HepG2 (cell line): Measurements from ENCODE around the gene GMEB2. TPM values are rescaled to one million over a fixed set of nuclear protein-coding genes. Genes with fewer than 3 reads are reported as not detected.
A peak's percentile ranks its signal among the peaks of the same experiment; 100 is the strongest.

ENCODE experiments used
- CENPX ChIP-seq: sonication (generic); formaldehyde crosslinking; IDR thresholded peaks from 2 replicates; pipeline ENCODE4 v1.9.0; 2021; ENCODE audit warnings: mild to moderate bottlenecking, missing genetic modification reagents, moderate library complexity
- GZF1 ChIP-seq: sonication (generic); formaldehyde crosslinking; IDR thresholded peaks from 2 replicates; pipeline ENCODE4 v1.5.1; 2020; ENCODE audit warnings: mild to moderate bottlenecking, missing genetic modification reagents
- HNF4A ChIP-seq: sonication (generic); formaldehyde crosslinking; IDR thresholded peaks from 2 replicates; pipeline ENCODE4 v1.4.0; 2020; ENCODE audit warnings: missing genetic modification reagents
- KLF15 ChIP-seq: sonication (generic); formaldehyde crosslinking; IDR thresholded peaks from 2 replicates; pipeline ENCODE4 v1.8.1; 2023; ENCODE audit warnings: borderline replicate concordance, mild to moderate bottlenecking, inconsistent platforms, missing genetic modification reagents, mixed read lengths
- KLF16 ChIP-seq, 2 experiments: sonication (generic) in 1 of 2; formaldehyde crosslinking in 1 of 2; IDR thresholded peaks; 2 replicates each; pipeline versions ENCODE4 v1.6.1 to v1.8.0; 2016 to 2023; ENCODE audit warnings: missing genetic modification reagents in 2 of 2, missing compliant biosample characterization in 1 of 2
- PBX3 ChIP-seq: sonication (generic); formaldehyde crosslinking; IDR thresholded peaks from 2 replicates; pipeline ENCODE4 v1.8.1; 2023; ENCODE audit warnings: missing genetic modification reagents, inconsistent platforms, borderline replicate concordance
- PCBP2 ChIP-seq: fragments of 200-400 bp; formaldehyde crosslinking; optimal IDR thresholded peaks from 2 replicates; pipeline ENCODE3; 2018; ENCODE audit warnings: low read length, low read depth; ENCODE audit not compliant: poor library complexity, severe bottlenecking
- TFDP1 ChIP-seq: IDR thresholded peaks from 2 replicates; pipeline ENCODE4 v1.6.1; 2016; ENCODE audit warnings: missing compliant biosample characterization, missing genetic modification reagents, borderline replicate concordance
- ZBTB25 ChIP-seq: IDR thresholded peaks from 2 replicates; pipeline ENCODE4 v1.6.1; 2018; ENCODE audit warnings: missing genetic modification reagents
- ZNF253 ChIP-seq: sonication (generic); formaldehyde crosslinking; IDR thresholded peaks from 2 replicates; pipeline ENCODE4 v1.8.0; 2022; ENCODE audit warnings: mild to moderate bottlenecking, missing genetic modification reagents, borderline replicate concordance
- ZNF430 ChIP-seq: sonication (generic); formaldehyde crosslinking; IDR thresholded peaks from 2 replicates; pipeline ENCODE4 v1.9.0; 2021; ENCODE audit warnings: mild to moderate bottlenecking, missing genetic modification reagents
- ZNF570 ChIP-seq: sonication (generic); formaldehyde crosslinking; IDR thresholded peaks from 2 replicates; pipeline ENCODE4 v1.4.0; 2020; ENCODE audit warnings: mild to moderate bottlenecking, missing genetic modification reagents, borderline replicate concordance
- ZNF883 ChIP-seq: sonication (generic); formaldehyde crosslinking; IDR thresholded peaks from 2 replicates; pipeline ENCODE4 v1.5.1; 2020; ENCODE audit warnings: mild to moderate bottlenecking, missing genetic modification reagents; ENCODE audit errors: not compliant biosample characterization
- polyA plus RNA-seq, 8 experiments: library from polyadenylated mRNA; depleted of rRNA in 3 of 8; stranded (reverse) in 7 of 8; unstranded in 1 of 8; fragments of >200 nt; fragmentation: Illumina TruSeq in 4 of 8; extraction: Trizol in 4 of 8; gene quantifications; 2 replicates each; pipeline versions ENCODE4 v1.2.1 to v1.2.3, GENCODE V29; 2011 to 2016; ENCODE audit warnings: low read depth in 4 of 8, missing spikeins in 1 of 8, mixed read lengths in 1 of 8; ENCODE audit not compliant: insufficient read depth in 1 of 8
- total RNA-seq, 5 experiments: library from RNA; depleted of rRNA; stranded (reverse); fragments of >200 nt; fragmentation: Illumina TruSeq; extraction: Trizol; gene quantifications; 2 replicates each; pipeline ENCODE4 v1.2.3, GENCODE V29; 2016; ENCODE audit warnings: low read depth in 1 of 5
- TF ChIP-seq, protein P1 (sequence below): sonication (generic); formaldehyde crosslinking; IDR thresholded peaks from 2 replicates; pipeline ENCODE4; 2020; ENCODE audit warnings: missing genetic modification reagents, mild to moderate bottlenecking, borderline replicate concordance
- TF ChIP-seq, protein P2 (sequence below): sonication (generic); formaldehyde crosslinking; IDR thresholded peaks from 2 replicates; pipeline ENCODE4 v1.4.0; 2020; ENCODE audit warnings: missing genetic modification reagents, borderline replicate concordance
- TF ChIP-seq, protein P3 (sequence below): sonication (generic); IDR thresholded peaks from 2 replicates; pipeline ENCODE4 v1.6.1; 2016; ENCODE audit warnings: low read depth, borderline replicate concordance

Gene GMEB2
- total and polyA plus RNA-seq, 2 of the 13 experiments (the other 11 are each of a cell fraction or from before 2014, with no cell fraction given) = 10.6 to 12.4 TPM

- TF ChIP-seq, protein P1, sequence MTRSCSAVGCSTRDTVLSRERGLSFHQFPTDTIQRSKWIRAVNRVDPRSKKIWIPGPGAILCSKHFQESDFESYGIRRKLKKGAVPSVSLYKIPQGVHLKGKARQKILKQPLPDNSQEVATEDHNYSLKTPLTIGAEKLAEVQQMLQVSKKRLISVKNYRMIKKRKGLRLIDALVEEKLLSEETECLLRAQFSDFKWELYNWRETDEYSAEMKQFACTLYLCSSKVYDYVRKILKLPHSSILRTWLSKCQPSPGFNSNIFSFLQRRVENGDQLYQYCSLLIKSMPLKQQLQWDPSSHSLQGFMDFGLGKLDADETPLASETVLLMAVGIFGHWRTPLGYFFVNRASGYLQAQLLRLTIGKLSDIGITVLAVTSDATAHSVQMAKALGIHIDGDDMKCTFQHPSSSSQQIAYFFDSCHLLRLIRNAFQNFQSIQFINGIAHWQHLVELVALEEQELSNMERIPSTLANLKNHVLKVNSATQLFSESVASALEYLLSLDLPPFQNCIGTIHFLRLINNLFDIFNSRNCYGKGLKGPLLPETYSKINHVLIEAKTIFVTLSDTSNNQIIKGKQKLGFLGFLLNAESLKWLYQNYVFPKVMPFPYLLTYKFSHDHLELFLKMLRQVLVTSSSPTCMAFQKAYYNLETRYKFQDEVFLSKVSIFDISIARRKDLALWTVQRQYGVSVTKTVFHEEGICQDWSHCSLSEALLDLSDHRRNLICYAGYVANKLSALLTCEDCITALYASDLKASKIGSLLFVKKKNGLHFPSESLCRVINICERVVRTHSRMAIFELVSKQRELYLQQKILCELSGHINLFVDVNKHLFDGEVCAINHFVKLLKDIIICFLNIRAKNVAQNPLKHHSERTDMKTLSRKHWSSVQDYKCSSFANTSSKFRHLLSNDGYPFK (CRISPR knock-in tag) = no peak; the same call in 1 of the 2 replicates
- no peak for TF ChIP-seq PBX3 (CRISPR knock-in tag)
- TF ChIP-seq, protein P2, sequence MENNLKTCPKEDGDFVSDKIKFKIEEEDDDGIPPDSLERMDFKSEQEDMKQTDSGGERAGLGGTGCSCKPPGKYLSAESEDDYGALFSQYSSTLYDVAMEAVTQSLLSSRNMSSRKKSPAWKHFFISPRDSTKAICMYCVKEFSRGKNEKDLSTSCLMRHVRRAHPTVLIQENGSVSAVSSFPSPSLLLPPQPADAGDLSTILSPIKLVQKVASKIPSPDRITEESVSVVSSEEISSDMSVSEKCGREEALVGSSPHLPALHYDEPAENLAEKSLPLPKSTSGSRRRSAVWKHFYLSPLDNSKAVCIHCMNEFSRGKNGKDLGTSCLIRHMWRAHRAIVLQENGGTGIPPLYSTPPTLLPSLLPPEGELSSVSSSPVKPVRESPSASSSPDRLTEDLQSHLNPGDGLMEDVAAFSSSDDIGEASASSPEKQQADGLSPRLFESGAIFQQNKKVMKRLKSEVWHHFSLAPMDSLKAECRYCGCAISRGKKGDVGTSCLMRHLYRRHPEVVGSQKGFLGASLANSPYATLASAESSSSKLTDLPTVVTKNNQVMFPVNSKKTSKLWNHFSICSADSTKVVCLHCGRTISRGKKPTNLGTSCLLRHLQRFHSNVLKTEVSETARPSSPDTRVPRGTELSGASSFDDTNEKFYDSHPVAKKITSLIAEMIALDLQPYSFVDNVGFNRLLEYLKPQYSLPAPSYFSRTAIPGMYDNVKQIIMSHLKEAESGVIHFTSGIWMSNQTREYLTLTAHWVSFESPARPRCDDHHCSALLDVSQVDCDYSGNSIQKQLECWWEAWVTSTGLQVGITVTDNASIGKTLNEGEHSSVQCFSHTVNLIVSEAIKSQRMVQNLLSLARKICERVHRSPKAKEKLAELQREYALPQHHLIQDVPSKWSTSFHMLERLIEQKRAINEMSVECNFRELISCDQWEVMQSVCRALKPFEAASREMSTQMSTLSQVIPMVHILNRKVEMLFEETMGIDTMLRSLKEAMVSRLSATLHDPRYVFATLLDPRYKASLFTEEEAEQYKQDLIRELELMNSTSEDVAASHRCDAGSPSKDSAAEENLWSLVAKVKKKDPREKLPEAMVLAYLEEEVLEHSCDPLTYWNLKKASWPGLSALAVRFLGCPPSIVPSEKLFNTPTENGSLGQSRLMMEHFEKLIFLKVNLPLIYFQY (CRISPR knock-in tag) = no peak
- TF ChIP-seq ZNF570 (CRISPR knock-in tag) = no peak
- TF ChIP-seq TFDP1 (CRISPR knock-in tag) = no peak
- TF ChIP-seq KLF16 (CRISPR knock-in tag; IDR thresholded peaks at IDR 0.05) = no peak
- TF ChIP-seq GZF1 (CRISPR knock-in tag) = no peak
- TF ChIP-seq CENPX = no peak
- no peak for TF ChIP-seq ZBTB25
- peak; percentile 42 for TF ChIP-seq ZNF883
- TF ChIP-seq, protein P3, sequence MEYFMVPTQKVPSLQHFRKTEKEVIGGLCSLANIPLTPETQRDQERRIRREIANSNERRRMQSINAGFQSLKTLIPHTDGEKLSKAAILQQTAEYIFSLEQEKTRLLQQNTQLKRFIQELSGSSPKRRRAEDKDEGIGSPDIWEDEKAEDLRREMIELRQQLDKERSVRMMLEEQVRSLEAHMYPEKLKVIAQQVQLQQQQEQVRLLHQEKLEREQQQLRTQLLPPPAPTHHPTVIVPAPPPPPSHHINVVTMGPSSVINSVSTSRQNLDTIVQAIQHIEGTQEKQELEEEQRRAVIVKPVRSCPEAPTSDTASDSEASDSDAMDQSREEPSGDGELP = no peak
- no peak for TF ChIP-seq KLF15 (CRISPR knock-in tag)
- no peak for TF ChIP-seq HNF4A (CRISPR knock-in tag)
- no peak for TF ChIP-seq ZNF253 (CRISPR knock-in tag)
- no peak for TF ChIP-seq ZNF430 (CRISPR knock-in tag)
- TF ChIP-seq PCBP2 = no peak
Measured at GRCh38 chr20:63578224-63579016, 48.5 kb downstream of the GMEB2 start (continued).
